Ovary (tissue), 3 donors: ENCODE results near the gene KSR1.

Source experiments
- CTCF ChIP-seq, 3 donors: fragments of 450-650 bp in 2 of 3; fragments of 200-600 bp in 1 of 3; IDR thresholded peaks; one replicate each; pipeline versions ENCODE4 v1.5.1 to v1.8.0; 2016 to 2022; ENCODE audit warnings: antibody characterized with exemption in 3 of 3, mild to moderate bottlenecking in 1 of 3
- EP300 ChIP-seq: sonication (generic); formaldehyde crosslinking; IDR thresholded peaks from one replicate; pipeline ENCODE4 v1.6.1; 2017; ENCODE audit warnings: antibody characterized with exemption
- POLR2A ChIP-seq: fragments of 450-650 bp; IDR thresholded peaks from one replicate; pipeline ENCODE4 v1.6.1; 2017; ENCODE audit warnings: antibody characterized with exemption, mild to moderate bottlenecking, moderate library complexity
- donor health status: DM: no; HTN: no; CAD: no.

- TF ChIP-seq POLR2A: no peak
- TF ChIP-seq EP300: no peak
- TF ChIP-seq CTCF (IDR thresholded peaks at IDR 0.05): no peak
Measured at GRCh38 chr17:27608328-27609230, 152.3 kb downstream of the KSR1 start.
